ENCODE data around the gene SRGAP3. TPM values are rescaled to one million over a fixed set of nuclear protein-coding genes. Genes with fewer than 3 reads are reported as not detected.

SRGAP3 gene
- total RNA-seq, 4 donors from 2014 or later = 2.0 to 6.9 (median 4.8) TPM

- Histone ChIP-seq H3K4me1 (peaks cover 0 to 24% (median 0%) of the 10 kb centered on the region in 3 donors), H3K27me3 (no peaks in the 10 kb centered on the region), H3K27ac (no peak overlapping the region), H3K4me3 (no peak overlapping the region), H3K36me3 (no peaks in the 10 kb centered on the region), H3K9me3 (no peaks in the 10 kb centered on the region)
- WGBS, 2 donors (ENCODE audit: low coverage in 1 of 2) = 43 to 45% methylated on average over 1 of the region's 1 CpG
- TF ChIP-seq POLR2A (IDR thresholded peaks at IDR 0.05) = no peak
- TF ChIP-seq, protein P1, sequence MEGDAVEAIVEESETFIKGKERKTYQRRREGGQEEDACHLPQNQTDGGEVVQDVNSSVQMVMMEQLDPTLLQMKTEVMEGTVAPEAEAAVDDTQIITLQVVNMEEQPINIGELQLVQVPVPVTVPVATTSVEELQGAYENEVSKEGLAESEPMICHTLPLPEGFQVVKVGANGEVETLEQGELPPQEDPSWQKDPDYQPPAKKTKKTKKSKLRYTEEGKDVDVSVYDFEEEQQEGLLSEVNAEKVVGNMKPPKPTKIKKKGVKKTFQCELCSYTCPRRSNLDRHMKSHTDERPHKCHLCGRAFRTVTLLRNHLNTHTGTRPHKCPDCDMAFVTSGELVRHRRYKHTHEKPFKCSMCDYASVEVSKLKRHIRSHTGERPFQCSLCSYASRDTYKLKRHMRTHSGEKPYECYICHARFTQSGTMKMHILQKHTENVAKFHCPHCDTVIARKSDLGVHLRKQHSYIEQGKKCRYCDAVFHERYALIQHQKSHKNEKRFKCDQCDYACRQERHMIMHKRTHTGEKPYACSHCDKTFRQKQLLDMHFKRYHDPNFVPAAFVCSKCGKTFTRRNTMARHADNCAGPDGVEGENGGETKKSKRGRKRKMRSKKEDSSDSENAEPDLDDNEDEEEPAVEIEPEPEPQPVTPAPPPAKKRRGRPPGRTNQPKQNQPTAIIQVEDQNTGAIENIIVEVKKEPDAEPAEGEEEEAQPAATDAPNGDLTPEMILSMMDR (IDR thresholded peaks at IDR 0.05) = no peak
- no peak for TF ChIP-seq EP300 (IDR thresholded peaks at IDR 0.05)
- TF ChIP-seq POLR2AphosphoS5 (IDR thresholded peaks at IDR 0.05) = no peak
- no peak for ATAC-seq
Measured at GRCh38 chr3:9244495-9245183, 4.8 kb downstream of the SRGAP3 start.

GRCh38 chr3:9241956-9242355 lies 7.5 kb downstream of the SRGAP3 start:
- no peak for ATAC-seq
- H3K36me3 ChIP-seq = no peaks in the 10 kb centered on the region
- no peaks in the 10 kb centered on the region for H3K9me3 ChIP-seq
- TF ChIP-seq EP300 (IDR thresholded peaks at IDR 0.05) = no peak
- TF ChIP-seq, protein P1 (IDR thresholded peaks at IDR 0.05) = no peak
- TF ChIP-seq POLR2A (IDR thresholded peaks at IDR 0.05) = no peak
- TF ChIP-seq POLR2AphosphoS5 (IDR thresholded peaks at IDR 0.05) = no peak
- H3K27ac ChIP-seq = no peak overlapping the region
- no peaks in the 10 kb centered on the region for H3K27me3 ChIP-seq
- H3K4me3 ChIP-seq = no peak overlapping the region
- H3K4me1 ChIP-seq = no peaks in the 10 kb centered on the region
- 83 to 93% methylated on average over 1 to 4 of the region's 4 CpGs for WGBS, 2 donors (ENCODE audit: low coverage in 1 of 2)

DNA sequence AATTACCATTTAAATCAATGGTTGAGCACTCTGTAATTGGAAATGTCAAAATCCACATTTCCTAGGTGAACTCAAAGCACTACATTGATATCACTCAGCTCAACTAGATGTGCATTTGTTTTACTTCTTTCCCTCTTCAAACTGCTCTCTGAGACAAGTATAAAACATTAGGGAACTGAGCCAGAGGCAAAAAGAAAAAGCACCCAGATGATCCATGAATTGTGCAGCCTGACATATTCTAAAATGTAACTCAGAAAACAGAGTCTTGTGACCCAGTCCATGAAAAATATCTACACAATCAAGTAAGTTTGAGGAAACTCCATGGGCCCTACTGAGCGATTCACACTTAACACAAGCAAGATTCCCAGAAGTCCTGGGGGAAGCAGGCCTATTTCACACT lies 9.8 kb downstream of the SRGAP3 start:
- Histone ChIP-seq H3K9me3 (no peaks in the 10 kb centered on the region), H3K4me1 (no peaks in the 10 kb centered on the region), H3K27me3 (no peaks in the 10 kb centered on the region), H3K27ac (no peak overlapping the region), H3K36me3 (no peaks in the 10 kb centered on the region), H3K4me3 (no peak overlapping the region)
- TF ChIP-seq EP300 (IDR thresholded peaks at IDR 0.05) (no peak), POLR2A (IDR thresholded peaks at IDR 0.05) (no peak), POLR2AphosphoS5 (IDR thresholded peaks at IDR 0.05) (no peak)
- TF ChIP-seq, protein P1 (IDR thresholded peaks at IDR 0.05) = no peak
- WGBS, 2 donors (ENCODE audit: low coverage in 1 of 2) = 64 to 86% methylated on average over 1 of the region's 1 CpG
- no peak for ATAC-seq

- no peak for ATAC-seq
- Histone ChIP-seq H3K4me3 (no peak overlapping the region), H3K27me3 (no peaks in the 10 kb centered on the region), H3K9me3 (no peaks in the 10 kb centered on the region), H3K4me1 (no peaks in the 10 kb centered on the region), H3K27ac (no peak overlapping the region), H3K36me3 (no peaks in the 10 kb centered on the region)
- no peak for TF ChIP-seq POLR2AphosphoS5 (IDR thresholded peaks at IDR 0.05)
- no peak for TF ChIP-seq POLR2A (IDR thresholded peaks at IDR 0.05)
- WGBS, 2 donors (ENCODE audit: low coverage in 1 of 2) = 90 to 100% methylated on average over 1 to 2 of the region's 4 CpGs
Measured at GRCh38 chr3:9238721-9239295, 10.6 kb downstream of the SRGAP3 start.

DNA sequence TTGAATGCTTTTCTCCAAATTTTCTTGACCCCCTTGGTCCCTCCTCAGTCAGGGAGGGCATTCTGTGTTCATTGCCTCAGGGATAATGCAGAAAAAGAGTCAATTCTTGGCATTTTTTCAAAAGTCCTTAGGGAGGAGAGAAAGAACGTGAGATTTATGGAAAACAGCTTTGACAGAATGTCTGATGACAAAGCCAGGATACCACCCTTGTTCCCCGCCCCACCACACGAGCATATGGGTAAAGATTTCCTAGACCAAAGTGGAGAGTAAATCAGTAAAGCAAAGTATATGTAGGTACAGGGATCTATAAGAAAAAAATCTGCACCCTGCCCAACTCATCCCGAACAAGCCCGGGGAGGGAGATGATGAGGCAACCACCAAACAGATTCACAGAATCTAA lies 11.2 kb downstream of the SRGAP3 start:
- TF ChIP-seq POLR2AphosphoS5 (IDR thresholded peaks at IDR 0.05) = no peak
- TF ChIP-seq, protein P1 (IDR thresholded peaks at IDR 0.05) = no peak
- TF ChIP-seq EP300 (IDR thresholded peaks at IDR 0.05) = no peak
- Histone ChIP-seq H3K4me1 (no peaks in the 10 kb centered on the region), H3K4me3 (no peak overlapping the region), H3K9me3 (no peaks in the 10 kb centered on the region), H3K27ac (no peak overlapping the region), H3K36me3 (no peaks in the 10 kb centered on the region), H3K27me3 (no peaks in the 10 kb centered on the region)
- WGBS, 2 donors (ENCODE audit: low coverage in 1 of 2) = 80 to 100% methylated on average over 1 to 5 of the region's 5 CpGs
- ATAC-seq = no peak

All from gastroesophageal sphincter (tissue), 4 donors.